NCI-H345 (cell line): ENCODE measurements around the gene ZFYVE16.
"Not testable (repeated sequence)": the region's sequence is repeated elsewhere in the genome, so short reads cannot be mapped to it uniquely, and the experiment has no call there.

Source experiments
- DNase-seq: peaks from one replicate; lab custom pipeline; 2025; lab: John Stamatoyannopoulos, UW

The ZFYVE16 gene

GRCh38 chr5:80487829-80488721 lies 80.2 kb downstream of the ZFYVE16 start, which contains the start of gene FAM151B:
FAM151B (plus strand) TSS chr5:80488100; CDS start chr5:80488124, 24 bp downstream.
- peak; percentile 96 for DNase-seq

GRCh38 chr5:80491296-80491695 lies 83.4 kb downstream of the ZFYVE16 start:
- no peak for DNase-seq

GRCh38 chr5:80492741-80493140 lies 84.9 kb downstream of the ZFYVE16 start:
- DNase-seq = no peak

DNA sequence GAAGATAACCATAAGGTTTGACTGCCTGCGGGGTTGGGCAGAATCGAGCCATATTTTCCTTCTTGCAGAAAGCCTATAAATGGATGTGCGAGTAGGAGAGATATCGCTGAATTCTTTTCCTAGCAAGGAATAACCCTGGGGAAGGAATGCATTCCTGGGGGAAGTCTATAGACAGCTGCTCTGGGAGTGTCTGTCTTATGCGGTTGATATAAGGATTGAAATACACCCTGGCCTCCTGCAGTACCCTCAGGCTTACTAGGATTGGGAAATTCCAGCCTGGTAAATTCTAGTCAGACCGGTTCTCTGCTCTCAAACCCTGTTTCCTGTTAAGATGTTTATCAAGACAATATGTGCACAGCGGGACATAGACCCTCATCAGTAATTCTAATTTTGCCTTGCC lies 85.6 kb downstream of the ZFYVE16 start:
- not testable (repeated sequence) for DNase-seq

DNA sequence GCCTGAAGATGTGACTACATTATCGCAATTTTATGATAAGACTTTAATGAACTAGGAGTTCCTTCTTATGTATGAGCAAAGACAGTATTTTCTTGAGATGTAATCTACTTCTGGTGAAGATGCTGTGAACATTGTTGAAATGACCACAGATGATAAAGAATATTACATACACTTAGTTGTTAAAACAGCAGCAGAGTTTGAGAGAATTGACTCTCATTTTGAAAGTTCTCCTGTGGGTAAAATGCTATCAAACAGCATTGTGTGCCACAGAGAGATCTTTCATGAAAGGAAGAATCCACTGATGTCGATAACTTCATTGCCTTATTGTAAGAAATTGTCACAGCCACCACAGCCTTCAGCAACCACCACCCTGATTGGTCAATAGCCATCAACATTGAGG lies 88.0 kb downstream of the ZFYVE16 start:
- no peak for DNase-seq

- no peak for DNase-seq
Measured at GRCh38 chr5:80502800-80503199, 94.9 kb downstream of the ZFYVE16 start.

DNA sequence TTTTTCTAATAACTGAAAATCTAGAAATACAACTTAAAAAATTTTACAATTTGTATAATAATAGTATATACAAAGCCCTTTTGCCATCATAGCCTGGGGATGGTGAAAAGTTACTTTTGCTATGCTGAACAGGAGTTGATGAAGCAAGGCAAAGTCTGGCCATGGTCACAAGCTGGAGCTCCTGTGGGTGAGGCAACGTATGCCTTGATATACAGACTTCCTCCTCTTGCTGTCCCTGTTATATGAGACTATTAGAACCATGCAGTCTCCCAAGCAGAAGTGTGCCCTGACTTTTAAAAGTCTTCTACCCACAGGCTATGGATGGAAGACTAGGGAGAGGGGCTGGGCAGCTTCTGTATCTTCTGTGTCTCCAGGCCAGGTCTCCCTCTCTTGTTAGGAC lies 95.8 kb downstream of the ZFYVE16 start:
- no peak for DNase-seq

- DNase-seq = no peak
Measured at GRCh38 chr5:80504833-80505232, 97.0 kb downstream of the ZFYVE16 start.

- no peak for DNase-seq
Measured at GRCh38 chr5:80507663-80508062, 99.8 kb downstream of the ZFYVE16 start.

GRCh38 chr5:80508844-80509243 lies 101.0 kb downstream of the ZFYVE16 start:
- DNase-seq = no peak

DNA sequence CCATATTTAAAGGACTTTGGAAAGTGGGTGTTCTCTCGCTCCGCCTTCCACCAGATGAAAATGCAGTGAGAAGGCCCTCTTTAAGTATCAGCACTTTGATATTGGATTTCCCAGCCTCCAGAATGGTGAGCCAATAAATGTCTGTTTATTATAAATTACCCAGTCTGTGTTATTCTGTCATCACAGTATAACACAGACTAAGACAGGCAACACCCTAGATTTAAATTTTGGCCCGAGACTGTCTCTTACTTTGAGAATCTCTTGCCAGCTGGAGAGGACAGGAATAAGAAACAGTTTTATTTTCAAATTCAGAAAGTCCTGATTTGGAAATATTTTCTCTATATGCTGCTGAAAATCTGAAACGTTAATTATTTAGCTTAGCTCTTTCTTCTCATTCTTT lies 101.5 kb downstream of the ZFYVE16 start:
- no peak for DNase-seq

DNA sequence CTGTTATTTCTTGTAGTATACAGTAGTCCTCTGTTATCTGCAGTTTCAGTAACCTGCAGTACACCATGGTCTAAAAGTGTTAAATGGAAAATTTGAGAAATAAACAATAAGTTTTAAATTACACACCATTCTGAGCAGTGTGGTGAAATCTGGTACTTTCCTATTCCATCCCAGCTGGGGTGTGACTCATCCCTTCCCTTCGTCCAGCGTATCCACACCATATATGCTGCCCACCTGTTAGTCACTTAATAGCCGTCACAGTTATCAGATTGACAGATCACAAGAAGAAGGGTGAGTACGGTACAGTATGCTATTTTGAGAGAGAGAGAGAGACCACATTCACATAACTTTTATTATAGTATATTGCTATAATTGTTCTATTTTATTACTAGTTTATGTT lies 109.0 kb downstream of the ZFYVE16 start:
- DNase-seq = no peak
